IPS-11a (cell line): Measurements from ENCODE around the gene TMED3.

ENCODE experiments used
- H3K4me3 ChIP-seq: one replicate; pipeline ENCODE4 v1.5.1; 2013; ENCODE audit warnings: low read depth, low read length, control low read depth

The TMED3 gene

GRCh38 chr15:79310985-79311900 is at the start of gene TMED3:
TMED3 (plus strand) TSS chr15:79311112; CDS start chr15:79311250, 138 bp downstream.
- H3K4me3 ChIP-seq = peak within 1 kb of the TSS; percentile 80

GRCh38 chr15:79261836-79262235 is 49.1 kb upstream of the TMED3 start:
- no peak overlapping the region for H3K4me3 ChIP-seq

GRCh38 chr15:79265167-79265566 is 45.7 kb upstream of the TMED3 start:
- H3K4me3 ChIP-seq = no peak overlapping the region

GRCh38 chr15:79265987-79266579 is 44.8 kb upstream of the TMED3 start:
- no peak overlapping the region for H3K4me3 ChIP-seq

- peak within 1 kb of the TSS; percentile 31 for H3K4me3 ChIP-seq
These were observed 28.3 kb upstream of the TMED3 start, which contains the start of gene ANKRD34C for GRCh38 chr15:79282371-79283251. ANKRD34C (plus strand) TSS chr15:79282722; CDS start chr15:79293285, 10,563 bp downstream.

GRCh38 chr15:79283252-79284048 is 27.5 kb upstream of the TMED3 start:
- H3K4me3 ChIP-seq = no peak overlapping the region

GRCh38 chr15:79290642-79291275 is 20.2 kb upstream of the TMED3 start:
- no peak overlapping the region for H3K4me3 ChIP-seq

GRCh38 chr15:79292011-79292410 is 18.9 kb upstream of the TMED3 start:
- H3K4me3 ChIP-seq = no peak overlapping the region

GRCh38 chr15:79294075-79294474 is 16.8 kb upstream of the TMED3 start:
- no peak overlapping the region for H3K4me3 ChIP-seq

GRCh38 chr15:79296583-79296982 is 14.3 kb upstream of the TMED3 start:
- no peak overlapping the region for H3K4me3 ChIP-seq

- H3K4me3 ChIP-seq = no peak overlapping the region
These were observed 11.6 kb upstream of the TMED3 start for GRCh38 chr15:79299126-79299840.

GRCh38 chr15:79299841-79300235 is 11.1 kb upstream of the TMED3 start:
- H3K4me3 ChIP-seq = no peak overlapping the region

GRCh38 chr15:79307251-79307650 is 3.7 kb upstream of the TMED3 start:
- H3K4me3 ChIP-seq = no peak overlapping the region

GRCh38 chr15:79308874-79309273 is 2.0 kb upstream of the TMED3 start:
- no peak overlapping the region for H3K4me3 ChIP-seq

- H3K4me3 ChIP-seq = peak overlapping the region; percentile 48
These were observed 314 bp upstream of the TMED3 start for GRCh38 chr15:79310612-79310984.

- peak overlapping the region; percentile 80 for H3K4me3 ChIP-seq
These were observed 1.1 kb downstream of the TMED3 start for GRCh38 chr15:79311901-79312553.

- H3K4me3 ChIP-seq = no peak overlapping the region
These were observed 3.3 kb downstream of the TMED3 start for GRCh38 chr15:79314186-79314585.

GRCh38 chr15:79314811-79315210 is 3.9 kb downstream of the TMED3 start:
- no peak overlapping the region for H3K4me3 ChIP-seq
